Activated CD8-positive, alpha-beta T cell treated with anti-CD3 and anti-CD28 coated beads, Interleukin-2, amount 10 ng/mL, durations not matched to agents 7 days and 5 days (primary cell): ENCODE data around the gene NCOA1. TPM values are rescaled to one million over a fixed set of nuclear protein-coding genes. Genes with fewer than 3 reads are reported as not detected.

ENCODE experiments used
- ATAC-seq: fragments of 150-1000 bp; cut with Tn5 transposase; one replicate; pipeline ENCODE4 v1.10.0; 2021; ENCODE audit warnings: moderate library complexity
- CTCF ChIA-PET: fragments of 350-600 bp; sonication (Branson Sonifier 250); formaldehyde crosslinking; loops from one replicate; lab custom pipeline; 2021; ENCODE audit warnings: antibody characterized with exemption; lab: Charles Lee
- POLR2A ChIA-PET: fragments of 350-600 bp; sonication (Branson Sonifier 250); formaldehyde crosslinking; loops from one replicate; lab custom pipeline; 2021; ENCODE audit warnings: antibody characterized with exemption; lab: Charles Lee
- DNase-seq: peaks from one replicate; pipeline ENCODE4 v3.0.0-alpha.2; 2020
- H3K27ac Mint-ChIP-seq: one replicate; pipeline ENCODE4 v1.8.0; 2021; ENCODE audit warnings: mild to moderate bottlenecking, mixed read lengths
- H3K27me3 Mint-ChIP-seq: one replicate; pipeline ENCODE4 v1.8.0; 2021; ENCODE audit warnings: low read depth, mixed read lengths
- H3K36me3 Mint-ChIP-seq: one replicate; pipeline ENCODE4 v1.8.0; 2021; ENCODE audit warnings: low read depth, mixed read lengths
- H3K4me1 Mint-ChIP-seq: one replicate; pipeline ENCODE4 v1.8.0; 2021; ENCODE audit warnings: low read depth, mixed read lengths
- H3K4me3 Mint-ChIP-seq: one replicate; pipeline ENCODE4 v1.8.0; 2021; ENCODE audit warnings: mild to moderate bottlenecking, mixed read lengths
- H3K9me3 Mint-ChIP-seq: one replicate; pipeline ENCODE4 v1.8.0; 2022; ENCODE audit warnings: mixed read lengths; ENCODE audit not compliant: insufficient read depth
- total RNA-seq, 2 experiments: library from RNA; stranded (reverse); gene quantifications; one replicate each; pipeline ENCODE4 v1.2.3, GENCODE V29; 2021

The NCOA1 gene
- total RNA-seq, 2 experiments from 2014 or later, result 14.5 to 14.7 TPM

GRCh38 chr2:24813691-24814137, 322.7 kb downstream of the NCOA1 start:
- ATAC-seq (no peak), DNase-seq (no peak)
- H3K27ac Mint-ChIP-seq, result no peak overlapping the region
- H3K4me3 Mint-ChIP-seq, result no peak overlapping the region
- no peaks in the 10 kb centered on the region for H3K9me3 Mint-ChIP-seq
- CTCF ChIA-PET, result interaction anchor here (0.9 to 4.3 kb wide), 4 partner anchors 11 to 22 kb away, joined by 3 to 13 read pairs (median 4); no protein-coding TSS in a partner anchor
- peaks cover 66% of the 10 kb centered on the region for H3K36me3 Mint-ChIP-seq
- no peaks in the 10 kb centered on the region for H3K27me3 Mint-ChIP-seq
- H3K4me1 Mint-ChIP-seq, result peaks cover 13% of the 10 kb centered on the region
- POLR2A ChIA-PET, result interaction anchor here (1.5 kb wide), 1 partner anchor 21 kb away, joined by 4 read pairs; the partner anchor contains the start of genes CENPO and PTRHD1

- Mint-ChIP-seq H3K9me3 (no peaks in the 10 kb centered on the region), H3K27me3 (no peaks in the 10 kb centered on the region), H3K27ac (no peak overlapping the region), H3K4me1 (peaks cover 8% of the 10 kb centered on the region), H3K36me3 (peaks cover 68% of the 10 kb centered on the region), H3K4me3 (no peak overlapping the region)
- POLR2A ChIA-PET, result interaction anchor here (1.5 kb wide), 1 partner anchor 22 kb away, joined by 4 read pairs; the partner anchor contains the start of genes CENPO and PTRHD1
- DNase-seq (peak; percentile 13), ATAC-seq (no peak)
- CTCF ChIA-PET, result interaction anchor here (1.1 to 4.3 kb wide), 3 partner anchors 12 to 405 kb away, joined by 5 to 13 read pairs (median 5); no protein-coding TSS in a partner anchor
Measured at GRCh38 chr2:24814516-24814915, 323.5 kb downstream of the NCOA1 start.

DNA sequence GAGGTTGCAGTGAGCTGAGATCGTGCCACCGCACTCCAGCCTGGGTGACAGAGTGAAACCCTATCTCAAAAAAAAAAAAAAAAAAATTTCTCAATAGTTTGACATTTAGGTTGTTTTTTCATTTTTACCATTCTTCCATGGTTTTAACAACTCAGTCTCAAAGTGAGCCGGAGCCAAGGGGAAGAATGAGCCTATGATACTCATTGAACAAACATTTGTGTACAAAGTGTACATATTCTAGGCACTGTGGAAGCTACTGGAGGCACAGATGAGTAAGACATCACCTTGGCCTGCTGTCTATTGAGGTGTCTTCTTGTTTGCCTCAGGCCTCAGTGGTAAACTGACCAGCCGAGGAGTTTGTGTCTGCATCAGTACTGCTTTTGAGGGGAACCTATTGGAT, 324.1 kb downstream of the NCOA1 start:
- DNase-seq, result peak; percentile 17
- ATAC-seq, result no peak
- Mint-ChIP-seq H3K27ac (no peak overlapping the region), H3K27me3 (no peaks in the 10 kb centered on the region), H3K4me3 (no peak overlapping the region), H3K4me1 (peaks cover 8% of the 10 kb centered on the region), H3K36me3 (peaks cover 69% of the 10 kb centered on the region), H3K9me3 (no peaks in the 10 kb centered on the region)
- POLR2A ChIA-PET, result interaction anchor here (0.6 kb wide), 1 partner anchor 549 kb away, joined by 3 read pairs; no protein-coding TSS in a partner anchor
- CTCF ChIA-PET, result interaction anchor here (0.9 to 4.3 kb wide), 3 partner anchors 12 to 406 kb away, joined by 3 to 13 read pairs (median 5); no protein-coding TSS in a partner anchor

DNA sequence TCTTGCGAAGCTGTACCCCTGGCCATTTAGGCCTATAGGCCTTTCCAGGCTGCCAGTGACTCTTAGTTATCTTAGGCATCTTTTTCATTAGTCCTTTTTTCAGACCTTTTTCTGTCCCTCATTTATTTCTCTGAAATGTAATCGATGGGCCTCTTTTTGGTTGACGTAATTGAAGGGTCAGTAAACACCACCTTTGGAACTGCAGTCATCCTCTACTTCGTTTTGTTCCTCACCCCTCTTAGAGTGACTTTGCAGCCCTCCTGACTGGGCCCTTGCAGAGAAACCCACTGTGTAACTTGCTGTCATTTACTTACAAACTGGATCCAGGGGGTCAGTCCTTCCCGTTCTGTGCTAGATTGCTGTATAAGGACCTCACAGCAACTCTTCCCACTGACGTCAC, 325.4 kb downstream of the NCOA1 start:
- Mint-ChIP-seq H3K36me3 (peaks cover 76% of the 10 kb centered on the region), H3K27ac (no peak overlapping the region), H3K9me3 (no peaks in the 10 kb centered on the region), H3K4me3 (no peak overlapping the region), H3K4me1 (peaks cover 8% of the 10 kb centered on the region), H3K27me3 (no peaks in the 10 kb centered on the region)
- ChIA-PET POLR2A (no interaction called here), CTCF (interaction anchor here (0.7 kb wide), 1 partner anchor 12 kb away, joined by 3 read pairs; no protein-coding TSS in a partner anchor)
- DNase-seq (peak; percentile 12), ATAC-seq (no peak)

GRCh38 chr2:24816884-24817283, 325.8 kb downstream of the NCOA1 start:
- H3K4me1 Mint-ChIP-seq, result peaks cover 8% of the 10 kb centered on the region
- DNase-seq, result no peak
- no peak overlapping the region for H3K4me3 Mint-ChIP-seq
- peaks cover 75% of the 10 kb centered on the region for H3K36me3 Mint-ChIP-seq
- no peak for ATAC-seq
- CTCF ChIA-PET, result no interaction called here
- H3K9me3 Mint-ChIP-seq, result no peaks in the 10 kb centered on the region
- H3K27ac Mint-ChIP-seq, result no peak overlapping the region
- H3K27me3 Mint-ChIP-seq, result no peaks in the 10 kb centered on the region
- POLR2A ChIA-PET, result no interaction called here

GRCh38 chr2:24818721-24819167, 327.7 kb downstream of the NCOA1 start:
- Mint-ChIP-seq H3K9me3 (no peaks in the 10 kb centered on the region), H3K4me1 (peaks cover 8% of the 10 kb centered on the region), H3K27me3 (no peaks in the 10 kb centered on the region), H3K27ac (no peak overlapping the region), H3K4me3 (no peak overlapping the region), H3K36me3 (peaks cover 74% of the 10 kb centered on the region)
- no peak for ATAC-seq
- CTCF ChIA-PET, result interaction anchor here (0.9 to 1.3 kb wide), 3 partner anchors 9 to 26 kb away, joined by 3 to 6 read pairs (median 4); partner anchors contain the start of genes CENPO and PTRHD1
- peak; percentile 17 for DNase-seq
- POLR2A ChIA-PET, result no interaction called here

DNA sequence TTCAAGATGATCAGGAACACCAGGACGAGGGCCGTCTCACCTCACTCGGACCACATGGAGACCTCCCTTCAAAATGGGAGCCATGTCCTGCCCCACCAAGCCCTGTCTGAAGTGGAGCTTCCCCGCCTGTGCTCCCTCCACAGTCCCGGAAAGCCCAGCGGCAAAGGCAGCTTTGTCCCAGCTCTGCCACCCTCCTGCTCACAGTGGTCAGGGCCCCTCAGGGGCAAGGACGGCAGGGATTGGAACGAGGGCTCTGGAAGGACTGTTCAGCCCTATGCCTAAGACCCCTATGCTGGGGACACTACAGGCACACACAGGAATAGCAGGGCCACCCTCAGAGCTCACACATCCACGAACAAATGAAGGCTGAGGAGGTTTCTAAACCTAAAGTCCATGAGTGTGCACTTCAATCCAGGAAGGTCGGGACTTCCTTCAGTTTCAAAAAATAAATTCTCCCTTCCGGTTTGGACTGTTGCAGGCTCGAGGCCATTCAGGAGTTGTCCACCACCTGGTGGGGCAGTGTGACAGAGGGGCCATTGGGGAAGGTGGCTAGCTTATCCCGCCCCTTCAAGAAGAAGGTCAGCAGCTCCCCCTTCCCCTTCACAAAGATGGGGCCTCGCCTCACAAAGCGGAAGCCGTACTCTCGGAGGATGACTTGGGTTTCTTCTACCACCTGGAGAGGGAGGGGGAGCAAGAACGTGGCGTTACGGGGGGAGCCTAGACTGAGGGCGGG, 328.6 kb downstream of the NCOA1 start:
- ChIA-PET POLR2A (no interaction called here), CTCF (interaction anchor here (0.9 to 1.0 kb wide), 3 partner anchors 8 to 409 kb away, joined by 3 to 4 read pairs (median 4); no protein-coding TSS in a partner anchor)
- H3K9me3 Mint-ChIP-seq, result no peaks in the 10 kb centered on the region
- no peak overlapping the region for H3K27ac Mint-ChIP-seq
- DNase-seq (peak; percentile 18), ATAC-seq (no peak)
- no peaks in the 10 kb centered on the region for H3K27me3 Mint-ChIP-seq
- peaks cover 75% of the 10 kb centered on the region for H3K36me3 Mint-ChIP-seq
- peaks cover 3% of the 10 kb centered on the region for H3K4me1 Mint-ChIP-seq
- H3K4me3 Mint-ChIP-seq, result no peak overlapping the region

DNA sequence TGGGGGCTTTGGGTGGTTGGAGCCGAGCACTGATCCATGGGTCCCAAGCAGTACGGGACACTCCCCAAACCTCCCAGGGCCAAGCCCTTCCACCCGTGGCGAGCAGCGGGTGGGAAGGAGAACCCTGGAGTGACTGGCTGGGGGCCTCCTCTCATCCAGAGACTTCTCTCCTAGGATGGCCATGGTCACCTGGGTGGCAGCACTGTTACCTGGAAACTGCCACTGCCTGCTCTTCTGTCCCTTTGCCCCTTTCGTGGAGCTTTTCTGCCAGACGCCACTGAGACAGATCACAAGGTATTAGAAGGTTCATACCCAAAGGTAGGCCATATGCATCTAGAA, 329.1 kb downstream of the NCOA1 start:
- ChIA-PET POLR2A (no interaction called here), CTCF (interaction anchor here (1.0 kb wide), 1 partner anchor 207 kb away, joined by 3 read pairs; no protein-coding TSS in a partner anchor)
- Mint-ChIP-seq H3K4me1 (peaks cover 3% of the 10 kb centered on the region), H3K27me3 (no peaks in the 10 kb centered on the region), H3K4me3 (no peak overlapping the region), H3K36me3 (peaks cover 77% of the 10 kb centered on the region), H3K27ac (peak overlapping the region; percentile 34), H3K9me3 (no peaks in the 10 kb centered on the region)
- DNase-seq (no peak), ATAC-seq (no peak)

Other genes starting within 250 kb of the NCOA1 start
- gene ITSN2, start 130.7 kb upstream of the NCOA1 start, total RNA-seq, result 10 to 100 TPM; 69.7 to 71.2 TPM